CMK (cell line): ENCODE measurements around the gene CALHM1.
"Not testable (repeated sequence)": the region's sequence is repeated elsewhere in the genome, so short reads cannot be mapped to it uniquely, and the experiment has no call there.

Experiments
- DNase-seq: peaks from one replicate; pipeline ENCODE4 v3.0.0-alpha.2; 2010; ENCODE audit warnings: low read depth

The CALHM1 gene, protein sequence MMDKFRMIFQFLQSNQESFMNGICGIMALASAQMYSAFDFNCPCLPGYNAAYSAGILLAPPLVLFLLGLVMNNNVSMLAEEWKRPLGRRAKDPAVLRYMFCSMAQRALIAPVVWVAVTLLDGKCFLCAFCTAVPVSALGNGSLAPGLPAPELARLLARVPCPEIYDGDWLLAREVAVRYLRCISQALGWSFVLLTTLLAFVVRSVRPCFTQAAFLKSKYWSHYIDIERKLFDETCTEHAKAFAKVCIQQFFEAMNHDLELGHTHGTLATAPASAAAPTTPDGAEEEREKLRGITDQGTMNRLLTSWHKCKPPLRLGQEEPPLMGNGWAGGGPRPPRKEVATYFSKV

DNA sequence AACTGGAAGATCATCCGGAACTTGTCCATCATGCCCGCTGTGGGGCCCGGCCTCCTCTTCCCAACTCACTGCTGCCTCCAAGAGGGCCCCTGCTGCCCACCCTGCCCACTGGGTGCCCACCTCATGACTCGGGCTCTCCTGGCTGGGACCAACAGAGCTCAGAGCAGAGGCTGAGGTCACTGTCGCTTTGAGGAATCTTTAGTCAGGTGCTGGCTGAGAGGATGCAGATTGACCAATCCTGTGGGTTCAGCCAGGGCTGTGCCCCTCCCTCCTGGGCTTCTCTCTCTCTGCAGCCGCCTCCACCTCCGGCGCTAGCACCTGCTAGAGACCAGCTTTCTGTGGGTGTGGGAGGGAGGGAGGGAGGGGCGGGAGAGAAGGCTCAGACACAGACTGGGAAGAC is at the start of gene CALHM1:
TSS of gene CALHM1 (minus strand) at position 181 of the 400 bp plus-strand sequence. CDS start at position 32, 149 bp downstream.
- DNase-seq = no peak

DNA sequence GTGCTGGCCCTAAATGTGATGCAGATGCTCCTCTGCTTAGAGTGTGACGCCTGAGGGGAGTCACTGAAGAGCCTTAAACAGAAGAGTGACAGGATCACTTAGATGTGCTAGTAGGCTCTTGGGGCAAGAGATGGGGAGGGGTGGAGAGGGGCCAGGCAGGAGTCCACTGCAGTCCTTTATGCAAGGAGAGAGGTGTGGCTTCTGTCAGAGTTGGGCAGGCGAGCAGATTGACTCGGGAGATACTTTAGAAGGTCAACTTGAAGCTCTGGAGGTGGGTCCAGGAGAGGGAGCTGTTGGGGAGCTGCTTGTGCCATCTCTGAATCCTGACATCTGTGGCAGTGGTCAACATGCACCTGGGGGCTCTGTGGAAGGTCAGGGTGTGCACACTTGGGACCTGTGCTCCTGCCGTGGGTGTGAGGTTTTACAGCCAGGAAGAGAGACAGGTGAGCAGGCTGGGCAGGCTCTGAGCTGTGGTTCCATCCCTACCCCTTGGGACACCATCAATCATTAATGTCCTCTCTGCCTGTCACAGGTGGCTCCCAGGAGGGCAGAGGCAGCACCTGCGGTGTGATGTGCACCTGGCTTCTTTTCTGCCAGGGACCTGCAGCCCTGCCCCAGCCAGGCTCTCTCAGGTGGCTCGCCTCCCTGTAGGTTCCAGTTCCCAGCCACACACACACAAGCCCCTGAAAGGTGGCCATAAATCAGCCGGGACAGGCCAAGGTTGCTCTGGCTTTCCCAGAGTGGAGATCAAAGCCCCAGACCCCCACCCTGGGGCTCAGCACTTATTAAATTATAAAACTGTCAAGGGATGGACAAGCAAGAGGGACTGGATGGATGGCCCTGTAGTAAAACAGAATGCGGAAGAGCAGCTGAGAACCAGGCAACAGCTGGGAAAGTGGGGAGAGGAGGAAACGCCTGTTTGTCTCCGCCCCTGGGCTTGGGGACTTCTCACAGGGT is 48.8 kb upstream of the CALHM1 start:
- DNase-seq = no peak

DNA sequence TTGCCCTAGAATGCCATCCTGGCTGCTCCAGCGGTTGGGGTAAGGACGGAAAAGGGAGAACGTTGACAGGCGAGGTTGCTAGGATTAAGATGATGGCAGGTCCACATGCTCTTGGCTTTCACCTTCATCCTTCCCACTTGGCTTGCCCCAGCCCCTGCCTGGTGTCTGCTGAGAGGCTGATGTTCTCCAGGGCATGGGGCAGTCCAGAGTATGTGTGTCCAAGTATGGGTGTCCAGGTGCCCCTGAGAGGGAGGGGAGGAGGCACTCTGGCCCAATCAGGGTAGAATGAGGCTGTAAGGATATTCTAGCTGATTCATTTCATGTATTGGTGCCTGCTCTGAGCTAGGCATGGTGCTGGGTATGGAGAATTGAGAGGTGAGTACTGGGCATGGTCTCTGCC is 47.4 kb upstream of the CALHM1 start:
- no peak for DNase-seq

DNA sequence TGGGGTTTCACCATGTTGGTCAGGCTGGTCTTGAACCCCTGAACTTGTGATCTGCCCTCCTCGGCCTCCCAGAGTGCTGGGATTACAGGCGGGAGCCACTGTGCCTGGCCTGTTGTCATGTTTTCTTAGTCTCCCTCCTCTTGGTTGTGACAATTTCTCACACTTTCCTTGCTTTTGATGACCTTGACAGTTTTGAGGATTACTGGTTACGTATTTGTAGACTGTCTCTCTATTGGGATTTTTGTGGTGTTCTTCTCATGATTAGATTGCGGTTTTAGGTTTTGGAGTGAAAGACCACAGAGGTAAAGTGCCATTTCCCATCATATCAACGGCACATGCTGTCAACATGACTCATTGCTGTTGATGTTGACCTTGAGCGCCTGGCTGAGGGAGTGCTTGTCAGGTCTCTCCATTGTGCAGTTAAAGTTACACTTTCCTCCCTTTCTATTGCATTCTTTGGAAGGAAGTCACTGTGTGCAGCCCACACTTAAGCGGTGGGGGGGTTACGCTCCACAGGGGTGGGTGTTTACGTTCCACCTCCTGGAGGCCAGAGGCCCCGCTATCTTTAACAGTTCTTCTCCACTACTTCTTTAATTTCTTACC is 45.6 kb upstream of the CALHM1 start:
- no peak for DNase-seq

DNA sequence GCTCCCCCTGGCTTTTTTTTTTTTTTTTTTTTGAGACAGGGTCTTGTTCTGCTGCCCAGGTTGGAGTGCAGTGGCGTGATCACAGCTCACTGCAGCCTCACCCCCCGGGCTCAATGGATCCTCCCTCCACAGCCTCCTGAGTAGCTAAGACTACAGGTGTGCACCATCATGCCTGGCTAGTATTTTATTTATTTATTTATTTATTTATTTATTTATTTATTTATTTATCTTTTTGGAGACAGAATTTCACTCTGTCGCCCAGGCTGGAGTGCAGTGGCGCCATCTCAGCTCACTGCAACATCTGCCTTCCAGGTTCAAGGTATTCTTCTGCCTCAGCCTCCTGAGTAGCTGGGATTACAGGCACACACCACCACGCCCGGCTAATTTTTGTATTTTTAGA is 45.1 kb upstream of the CALHM1 start:
- DNase-seq = not testable (repeated sequence)

DNA sequence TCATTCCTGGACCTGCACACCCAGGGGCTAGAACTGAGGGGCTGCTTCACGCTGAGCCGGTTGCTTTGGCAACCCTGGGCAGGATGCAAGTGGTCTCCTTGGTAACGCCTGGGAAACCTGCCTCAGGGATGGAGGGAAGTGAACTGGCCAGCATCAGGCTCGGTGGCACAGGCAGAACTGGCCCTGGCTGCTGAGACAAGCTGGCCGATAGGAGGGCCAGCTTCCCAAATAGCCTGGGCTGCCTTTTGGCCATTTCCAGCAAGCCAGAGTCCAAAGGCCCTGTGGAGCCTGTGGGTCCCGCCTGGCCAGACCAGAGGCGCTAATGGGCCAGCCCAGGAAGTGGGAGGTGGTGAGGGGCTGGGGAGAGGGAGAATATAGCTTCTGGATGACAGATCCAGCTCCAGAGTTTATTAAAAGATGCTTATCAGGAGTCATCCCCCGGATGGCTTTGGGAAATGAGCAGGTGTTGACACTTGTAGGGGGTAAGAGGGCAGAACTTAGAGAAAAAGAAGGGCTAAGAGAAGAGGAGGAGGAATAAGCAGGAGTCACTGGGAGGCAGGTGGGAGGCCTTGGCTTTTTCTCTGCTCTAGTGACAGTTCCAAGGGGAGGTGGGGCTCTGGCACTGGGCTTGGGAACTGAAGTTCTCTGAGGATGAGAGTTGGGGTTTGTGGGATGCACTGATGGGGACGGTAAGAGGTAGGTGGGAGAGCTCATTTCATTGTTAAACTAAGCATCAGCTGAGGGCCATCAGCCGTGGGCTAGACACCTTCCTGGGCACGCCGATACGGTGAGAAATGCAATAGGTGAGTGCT is 44.4 kb upstream of the CALHM1 start:
- no peak for DNase-seq

DNA sequence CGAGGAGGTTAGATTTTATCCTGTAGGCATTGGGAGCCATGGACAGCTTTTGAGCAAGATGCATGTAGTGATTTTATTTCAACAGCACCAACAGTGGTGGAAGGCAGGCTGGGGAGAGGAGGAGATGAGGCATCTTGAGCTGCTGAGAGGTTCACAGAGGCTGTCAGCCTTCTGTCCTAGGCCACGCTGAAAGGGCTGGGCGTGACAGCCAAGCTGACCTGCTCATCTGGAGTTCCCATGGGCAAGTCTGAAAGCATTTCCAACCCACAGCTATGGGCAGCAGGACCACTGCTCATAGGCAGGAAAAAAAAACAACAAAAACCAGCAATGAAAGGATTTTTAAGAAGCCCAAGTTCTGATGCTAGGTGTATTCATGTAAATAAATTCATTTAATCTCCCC is 42.5 kb upstream of the CALHM1 start:
- no peak for DNase-seq

DNA sequence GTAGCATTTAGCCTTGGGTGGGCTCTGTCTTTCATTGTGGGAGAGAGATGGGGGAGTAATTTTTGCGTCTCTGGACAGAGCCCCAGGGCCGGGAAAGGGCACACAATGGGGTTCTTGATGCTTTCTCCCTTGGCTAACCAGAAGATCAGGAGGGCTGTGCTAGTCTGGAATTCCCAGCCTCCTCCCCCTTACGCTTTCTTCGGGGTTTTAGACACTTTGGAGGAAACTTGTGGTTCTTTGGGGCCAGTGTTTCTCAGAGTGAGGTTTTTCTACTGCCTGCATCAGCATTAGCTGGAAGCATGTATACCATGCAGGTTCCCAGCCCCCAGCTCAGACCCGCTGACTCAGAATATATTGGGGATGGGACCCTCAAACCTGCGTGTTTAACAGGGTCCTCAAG is 41.8 kb upstream of the CALHM1 start:
- no peak for DNase-seq

DNA sequence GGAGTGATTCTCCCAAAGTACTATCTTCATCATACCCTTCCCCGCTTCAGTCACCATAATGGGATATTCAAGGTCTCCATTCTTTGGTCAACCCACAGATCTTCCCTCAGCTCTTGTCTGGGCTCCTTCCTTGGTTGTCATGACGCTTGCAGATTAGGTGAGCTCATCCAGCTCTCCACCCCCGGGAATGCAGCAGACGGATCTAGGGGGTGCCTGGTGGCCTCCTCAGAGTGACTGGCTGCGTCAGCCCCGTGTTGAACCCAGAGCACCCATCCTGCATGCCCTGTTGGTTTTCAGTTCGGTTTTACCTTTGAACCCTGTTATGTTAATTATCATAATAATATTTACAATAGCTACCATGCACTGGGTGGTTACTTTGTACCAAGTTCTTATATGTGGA is 41.2 kb upstream of the CALHM1 start:
- no peak for DNase-seq

DNA sequence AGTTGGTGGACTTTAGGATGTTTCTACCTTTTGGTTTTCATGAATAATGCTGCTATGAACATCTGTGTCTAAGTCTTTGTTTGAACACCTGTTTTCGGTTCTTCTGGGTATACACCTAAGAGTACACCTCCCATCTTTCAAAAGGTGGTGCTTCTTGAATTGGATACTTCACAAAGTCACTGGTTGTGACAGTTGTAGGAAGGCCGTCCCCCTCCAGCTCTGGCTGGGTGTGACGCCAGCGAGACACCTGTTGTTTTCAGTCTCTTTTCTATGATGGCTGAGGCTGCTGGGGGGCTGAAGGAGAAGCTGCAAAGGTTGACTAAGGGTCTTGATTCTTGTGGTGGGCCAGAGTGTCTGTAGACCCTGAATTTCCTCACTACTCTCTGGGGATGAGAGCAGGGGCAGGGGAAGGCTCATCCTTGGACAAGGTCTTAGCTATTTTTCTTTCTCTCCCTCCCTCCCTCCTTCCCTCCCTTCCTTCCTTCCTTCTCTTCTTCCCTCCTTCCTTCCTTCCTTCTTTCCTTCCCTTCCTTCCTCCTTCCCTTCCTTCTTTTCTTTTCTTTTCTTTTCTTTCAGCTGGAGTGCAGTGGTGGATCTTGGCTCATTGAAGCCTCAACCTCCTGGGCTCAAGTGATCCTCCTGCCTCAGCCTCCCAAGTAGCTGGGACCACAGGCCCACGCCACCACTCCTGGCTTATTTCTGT is 40.4 kb upstream of the CALHM1 start:
- DNase-seq = no peak

DNA sequence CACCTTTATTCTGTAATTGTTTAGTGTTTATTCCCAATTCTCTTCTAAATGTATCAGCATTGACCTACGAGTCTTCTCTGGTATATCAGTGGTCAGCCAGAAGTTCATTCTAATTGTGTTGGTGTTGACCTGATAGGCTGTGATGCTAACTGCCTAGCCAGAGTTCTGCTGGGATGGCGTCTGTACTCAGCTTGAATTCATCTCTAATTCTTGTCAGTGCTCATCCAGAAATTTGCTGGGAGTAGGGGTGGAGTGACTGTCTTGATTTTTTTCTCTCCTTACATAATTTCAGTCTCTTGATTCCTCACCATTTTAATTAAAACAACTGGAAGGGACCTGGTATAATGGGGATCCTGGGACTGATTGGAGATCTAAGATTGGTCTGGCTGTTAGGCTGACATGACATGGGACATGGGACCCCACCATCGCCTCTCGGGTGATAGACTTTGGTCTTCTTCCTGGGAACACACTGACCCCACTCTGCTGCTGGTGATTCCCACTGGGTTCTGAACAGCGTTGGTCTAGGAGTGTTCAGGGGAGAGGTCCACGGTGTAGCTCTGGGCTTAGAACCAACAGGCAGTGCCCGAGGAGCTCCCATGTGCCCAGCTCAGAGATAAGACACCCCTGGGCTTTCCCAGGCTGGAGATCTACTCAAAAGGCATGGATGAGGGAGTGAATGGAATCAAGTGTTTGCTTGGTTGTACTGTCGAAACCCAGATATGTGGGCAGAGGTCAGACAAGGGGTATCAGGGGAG is 38.6 kb upstream of the CALHM1 start:
- DNase-seq = no peak

DNA sequence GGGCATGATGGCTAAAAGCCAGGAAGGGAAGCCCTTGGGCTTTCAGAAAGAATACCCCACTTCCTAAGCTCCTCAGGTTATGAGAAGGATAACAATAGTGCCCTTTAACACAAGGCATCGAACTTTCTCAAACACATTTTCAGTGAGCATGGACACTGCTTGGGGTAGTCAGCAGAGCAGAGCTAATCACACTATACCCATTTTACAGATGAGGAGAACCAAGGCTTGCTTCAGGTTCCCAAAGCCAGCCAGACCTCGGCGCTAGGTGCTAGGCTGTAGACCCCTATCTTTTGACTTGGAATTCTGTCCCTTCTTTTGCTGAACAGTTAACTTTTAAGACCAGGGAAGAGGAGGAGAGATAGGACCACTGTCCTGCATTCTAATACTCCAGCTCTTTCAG is 36.6 kb upstream of the CALHM1 start:
- DNase-seq = no peak

DNA sequence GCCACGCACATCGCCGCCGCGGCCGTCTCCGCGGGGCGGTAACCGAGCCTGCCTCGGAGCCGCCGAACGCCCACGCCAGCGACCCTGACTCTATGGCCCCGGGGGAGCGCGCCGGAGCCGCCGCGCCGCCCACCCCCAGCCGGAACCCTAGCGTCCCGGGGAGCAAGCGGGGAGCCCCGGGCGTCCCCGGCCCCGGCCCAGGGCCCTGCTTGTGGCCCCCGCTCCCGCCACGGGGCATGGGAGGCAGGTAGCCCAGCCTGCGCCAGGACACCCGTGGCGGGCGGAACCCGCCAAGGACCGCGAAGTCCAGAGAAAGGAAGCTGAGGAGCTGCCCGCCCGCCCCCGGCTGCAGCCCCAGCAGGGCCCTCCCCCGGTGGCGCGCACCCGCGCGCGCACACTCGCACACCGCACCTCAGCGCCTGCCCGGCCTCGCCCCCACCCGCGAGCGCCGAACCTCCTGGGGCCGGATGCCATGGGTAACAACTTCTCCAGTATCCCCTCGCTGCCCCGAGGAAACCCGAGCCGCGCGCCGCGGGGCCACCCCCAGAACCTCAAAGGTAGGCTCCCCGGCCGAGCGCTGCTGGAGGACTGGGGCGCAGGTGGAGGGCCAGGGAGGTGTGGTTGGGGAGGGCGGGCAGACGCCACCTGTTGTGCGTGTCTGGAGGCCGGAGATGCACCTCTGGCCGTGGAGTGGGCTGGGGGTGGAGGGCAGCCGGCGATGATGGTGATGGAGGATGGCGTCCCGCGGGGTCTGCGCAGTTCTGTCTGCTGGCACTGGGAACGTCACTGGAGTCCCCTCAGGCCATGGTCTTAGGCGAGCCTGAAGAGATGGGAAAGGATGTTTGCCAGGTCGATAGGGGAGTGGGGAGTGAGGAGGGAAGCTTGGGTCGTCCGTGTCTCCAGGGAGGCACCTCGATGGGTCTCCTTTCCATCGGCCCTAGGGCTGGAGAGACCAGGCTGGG is 35.5 kb upstream of the CALHM1 start:
- no peak for DNase-seq

DNA sequence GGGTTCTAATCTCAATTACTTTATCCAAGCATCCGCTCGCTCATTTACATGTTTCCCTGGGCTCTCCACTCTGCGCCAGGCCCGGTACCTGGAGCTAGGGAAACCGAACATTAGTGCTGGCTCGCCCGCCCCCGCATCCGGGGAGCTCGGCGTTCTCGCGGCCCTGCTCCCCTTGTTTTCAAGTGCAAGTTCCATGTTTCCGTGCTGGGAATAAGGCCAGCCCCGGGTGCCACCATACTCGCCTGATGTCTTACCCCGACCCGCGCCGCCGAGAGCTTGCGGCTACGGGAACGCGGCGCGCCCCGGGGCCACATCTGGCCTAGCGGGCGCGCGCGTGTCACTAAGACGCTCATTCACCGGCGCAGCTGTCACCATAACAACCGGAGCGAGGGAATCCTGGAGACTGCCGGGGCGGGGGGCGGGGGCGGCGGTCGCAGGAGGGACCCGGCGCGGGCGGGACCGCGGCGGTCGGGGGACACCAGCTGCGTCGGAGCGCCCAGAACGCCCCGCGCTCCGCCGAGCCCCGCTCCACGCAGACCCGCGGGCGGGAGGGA is 34.7 kb upstream of the CALHM1 start, which contains the start of gene NEURL1:
TSS of gene NEURL1 (plus strand) at position 344 of the 554 bp plus-strand sequence. CDS start 683 bp downstream, outside the sequence.
- no peak for DNase-seq

DNA sequence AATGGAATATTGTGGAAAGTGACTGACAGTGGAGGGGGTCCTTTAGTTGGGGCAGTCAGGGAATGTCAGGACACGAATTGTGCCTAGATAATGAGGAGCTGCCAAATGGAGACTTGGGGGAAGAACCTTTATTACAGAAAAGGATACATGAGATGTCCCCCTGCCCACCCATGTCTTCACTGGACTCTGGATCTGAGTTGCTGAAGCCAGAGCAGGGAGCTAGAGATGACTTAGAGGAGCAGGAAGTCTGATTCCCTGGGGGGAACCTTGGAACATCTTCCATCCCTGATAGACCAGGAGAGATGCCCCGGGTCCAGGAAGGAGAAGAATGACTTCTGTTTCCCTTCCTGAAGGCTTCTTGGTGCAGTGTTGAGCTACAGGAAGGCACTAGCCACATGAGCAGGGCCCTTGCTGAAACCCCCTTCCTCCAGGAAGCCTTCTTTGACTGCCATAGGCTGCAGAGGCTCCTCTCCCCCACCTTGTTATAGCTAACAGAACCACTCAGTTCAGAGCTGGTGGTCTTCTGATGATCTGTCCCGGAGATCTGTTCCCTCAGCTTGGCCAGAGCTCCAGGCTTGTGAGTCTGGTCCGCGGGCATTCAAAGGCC is 34.1 kb upstream of the CALHM1 start:
- no peak for DNase-seq

DNA sequence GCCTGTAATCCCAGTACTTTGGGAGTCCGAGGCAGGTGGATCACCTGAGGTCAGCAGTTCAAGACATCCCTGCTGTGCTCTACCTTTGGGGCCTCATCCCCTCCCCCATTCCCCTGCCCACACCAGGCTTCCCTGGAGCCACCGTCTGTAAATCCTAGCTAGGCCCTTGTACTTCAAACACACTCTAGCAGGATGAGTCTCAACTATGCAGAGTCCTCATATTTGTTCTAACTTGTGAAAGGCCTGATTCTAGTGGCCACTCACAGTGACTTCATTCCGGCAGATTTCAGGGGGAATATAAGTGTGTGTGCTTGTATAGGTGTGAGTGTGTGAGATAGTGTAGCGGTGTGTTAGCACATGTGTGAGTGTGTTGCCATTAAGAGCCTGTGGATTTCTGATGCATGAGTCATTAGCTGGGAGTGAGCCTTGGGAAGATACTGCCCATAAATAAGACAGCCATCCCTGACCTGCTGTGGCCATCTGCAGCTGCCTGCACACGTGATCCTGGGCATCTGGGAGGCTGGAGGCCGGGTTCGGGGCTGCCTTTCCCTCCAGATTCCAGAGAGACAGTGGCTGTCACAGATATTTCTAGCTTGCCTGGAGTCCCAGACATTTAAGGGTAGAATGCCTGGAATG is 33.1 kb upstream of the CALHM1 start:
- DNase-seq = no peak

DNA sequence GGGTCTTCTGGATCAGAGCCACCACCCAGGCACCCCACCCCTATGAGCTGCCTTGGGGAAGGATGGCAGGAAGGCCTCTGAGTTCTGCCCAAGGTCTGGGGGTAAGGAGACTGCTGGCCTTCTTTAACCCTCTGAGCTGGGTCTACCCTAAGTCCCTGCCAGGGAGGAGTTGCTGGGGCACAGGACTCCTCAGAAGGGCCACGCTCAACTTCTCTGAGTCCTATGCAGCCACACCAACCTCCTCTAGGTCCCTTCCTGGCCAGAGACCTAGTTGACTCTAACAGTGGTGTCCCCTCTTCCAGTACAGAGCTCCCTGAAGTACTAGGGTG is 32.2 kb upstream of the CALHM1 start:
- no peak for DNase-seq

DNA sequence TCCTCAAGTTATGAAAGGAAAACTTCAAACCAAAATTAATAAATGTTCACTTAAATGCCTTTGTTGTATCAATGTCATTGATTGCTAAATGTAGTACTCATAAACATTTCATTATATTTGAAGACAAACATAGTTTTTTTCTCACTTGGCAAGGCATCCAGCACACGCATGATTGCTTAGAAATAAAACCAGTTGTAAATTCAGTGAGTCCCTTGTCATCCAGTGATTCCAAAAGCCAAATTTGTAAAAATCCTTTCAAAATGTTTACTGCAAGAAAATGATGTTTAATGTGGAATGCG is 28.7 kb upstream of the CALHM1 start:
- DNase-seq = no peak
